DOHH2 (cell line): ENCODE results near the gene NR4A2.

ENCODE experiments used
- H3F3A ChIP-seq: fragments of 200-600 bp; sonication (generic), shearing (Covaris generic); 2 replicates; pipeline ENCODE4 v1.6.0; 2016; ENCODE audit warnings: antibody characterized with exemption, mild to moderate bottlenecking; ENCODE audit not compliant: control insufficient read depth, insufficient read depth
- H3K27ac ChIP-seq: fragments of 200-600 bp; sonication (generic); 2 replicates; pipeline ENCODE4 v1.5.1; 2014; ENCODE audit warnings: low read depth, mild to moderate bottlenecking, low read length, moderate library complexity
- H3K27me3 ChIP-seq: fragments of 200-600 bp; sonication (generic); 2 replicates; pipeline ENCODE4 v1.6.1; 2014; ENCODE audit warnings: mild to moderate bottlenecking, low read length, mixed read lengths; ENCODE audit not compliant: control insufficient read depth
- H3K36me3 ChIP-seq: fragments of 200-600 bp; sonication (generic); 2 replicates; pipeline ENCODE4 v1.6.1; 2014; ENCODE audit warnings: mild to moderate bottlenecking, low read length, moderate library complexity, mixed read lengths; ENCODE audit not compliant: control insufficient read depth
- H3K4me1 ChIP-seq: fragments of 200-600 bp; sonication (generic); 2 replicates; pipeline ENCODE4 v1.6.1; 2014; ENCODE audit warnings: mild to moderate bottlenecking, low read length, mixed read lengths; ENCODE audit not compliant: control insufficient read depth
- H3K4me2 ChIP-seq: fragments of 200-600 bp; sonication (generic); 2 replicates; pipeline ENCODE4 v1.6.0; 2014; ENCODE audit warnings: mild to moderate bottlenecking, low read length, moderate library complexity
- H3K4me3 ChIP-seq: fragments of 200-600 bp; sonication (generic); 2 replicates; pipeline ENCODE4 v1.5.1; 2014; ENCODE audit warnings: mild to moderate bottlenecking, low read length, mixed read lengths
- H3K79me2 ChIP-seq: fragments of 200-600 bp; sonication (generic); 2 replicates; pipeline ENCODE4 v1.6.1; 2014; ENCODE audit warnings: mild to moderate bottlenecking, low read length, mixed read lengths; ENCODE audit not compliant: control insufficient read depth
- H3K9me2 ChIP-seq: fragments of 200-600 bp; sonication (generic); replicated peaks from 2 replicates; pipeline ENCODE4 v1.6.1; 2014; ENCODE audit warnings: mild to moderate bottlenecking, low read length, mixed read lengths; ENCODE audit not compliant: control insufficient read depth
- H3K9me3 ChIP-seq: fragments of 200-600 bp; sonication (generic); 2 replicates; pipeline ENCODE4 v1.6.1; 2014; ENCODE audit warnings: antibody characterized with exemption, low read length, mixed read lengths; ENCODE audit not compliant: control insufficient read depth, insufficient read depth
- H4K20me1 ChIP-seq: fragments of 200-600 bp; sonication (generic); 2 replicates; pipeline ENCODE4 v1.6.0; 2014; ENCODE audit warnings: low read depth, mild to moderate bottlenecking, antibody characterized with exemption, low read length, moderate library complexity; ENCODE audit not compliant: control insufficient read depth, insufficient read depth
- EZH2phosphoT487 ChIP-seq: fragments of 200-600 bp; sonication (generic); IDR thresholded peaks from 2 replicates; pipeline ENCODE4 v1.6.1; 2017; ENCODE audit warnings: borderline replicate concordance, mild to moderate bottlenecking, antibody characterized with exemption, low read length, moderate library complexity, mixed read lengths
- TF ChIP-seq, protein P1 (sequence below): fragments of 200-600 bp; sonication (generic); IDR thresholded peaks from one replicate; pipeline ENCODE4 v1.5.1; 2014; ENCODE audit warnings: antibody characterized with exemption, mild to moderate bottlenecking, low read depth, low read length; ENCODE audit not compliant: poor library complexity, severe bottlenecking

The NR4A2 gene

DNA sequence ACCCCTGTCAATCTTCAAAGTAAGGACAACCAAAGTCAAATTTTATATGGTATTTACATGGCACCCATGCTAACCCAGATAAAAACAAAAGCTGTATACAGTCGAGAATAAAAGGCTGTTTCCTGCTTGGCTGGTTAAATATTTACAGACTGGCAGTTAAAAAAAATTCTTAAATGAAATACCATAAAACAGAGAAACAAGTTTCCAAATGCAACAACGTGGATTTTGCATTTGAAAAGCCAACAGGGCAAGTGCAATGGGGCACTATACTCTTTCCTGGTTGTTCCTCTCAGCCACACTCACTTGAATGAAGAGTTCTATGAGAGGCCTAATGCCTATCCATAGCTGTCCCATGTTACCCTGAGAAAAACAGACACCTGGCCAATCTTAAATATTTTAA, 6.1 kb upstream of the NR4A2 start:
- Histone ChIP-seq H4K20me1 (no peaks in the 10 kb centered on the region), H3K9me2 (no peaks in the 10 kb centered on the region), H3K27ac (no peak overlapping the region), H3K4me1 (peaks cover 34% of the 10 kb centered on the region), H3K79me2 (no peaks in the 10 kb centered on the region), H3K9me3 (no peaks in the 10 kb centered on the region), H3K4me2 (no peak overlapping the region), H3K36me3 (no peaks in the 10 kb centered on the region), H3F3A (peaks cover 22% of the 10 kb centered on the region), H3K27me3 (peaks cover 40% of the 10 kb centered on the region), H3K4me3 (no peak overlapping the region)
- TF ChIP-seq, protein P1, sequence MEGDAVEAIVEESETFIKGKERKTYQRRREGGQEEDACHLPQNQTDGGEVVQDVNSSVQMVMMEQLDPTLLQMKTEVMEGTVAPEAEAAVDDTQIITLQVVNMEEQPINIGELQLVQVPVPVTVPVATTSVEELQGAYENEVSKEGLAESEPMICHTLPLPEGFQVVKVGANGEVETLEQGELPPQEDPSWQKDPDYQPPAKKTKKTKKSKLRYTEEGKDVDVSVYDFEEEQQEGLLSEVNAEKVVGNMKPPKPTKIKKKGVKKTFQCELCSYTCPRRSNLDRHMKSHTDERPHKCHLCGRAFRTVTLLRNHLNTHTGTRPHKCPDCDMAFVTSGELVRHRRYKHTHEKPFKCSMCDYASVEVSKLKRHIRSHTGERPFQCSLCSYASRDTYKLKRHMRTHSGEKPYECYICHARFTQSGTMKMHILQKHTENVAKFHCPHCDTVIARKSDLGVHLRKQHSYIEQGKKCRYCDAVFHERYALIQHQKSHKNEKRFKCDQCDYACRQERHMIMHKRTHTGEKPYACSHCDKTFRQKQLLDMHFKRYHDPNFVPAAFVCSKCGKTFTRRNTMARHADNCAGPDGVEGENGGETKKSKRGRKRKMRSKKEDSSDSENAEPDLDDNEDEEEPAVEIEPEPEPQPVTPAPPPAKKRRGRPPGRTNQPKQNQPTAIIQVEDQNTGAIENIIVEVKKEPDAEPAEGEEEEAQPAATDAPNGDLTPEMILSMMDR: no peak
- TF ChIP-seq EZH2phosphoT487: no peak

DNA sequence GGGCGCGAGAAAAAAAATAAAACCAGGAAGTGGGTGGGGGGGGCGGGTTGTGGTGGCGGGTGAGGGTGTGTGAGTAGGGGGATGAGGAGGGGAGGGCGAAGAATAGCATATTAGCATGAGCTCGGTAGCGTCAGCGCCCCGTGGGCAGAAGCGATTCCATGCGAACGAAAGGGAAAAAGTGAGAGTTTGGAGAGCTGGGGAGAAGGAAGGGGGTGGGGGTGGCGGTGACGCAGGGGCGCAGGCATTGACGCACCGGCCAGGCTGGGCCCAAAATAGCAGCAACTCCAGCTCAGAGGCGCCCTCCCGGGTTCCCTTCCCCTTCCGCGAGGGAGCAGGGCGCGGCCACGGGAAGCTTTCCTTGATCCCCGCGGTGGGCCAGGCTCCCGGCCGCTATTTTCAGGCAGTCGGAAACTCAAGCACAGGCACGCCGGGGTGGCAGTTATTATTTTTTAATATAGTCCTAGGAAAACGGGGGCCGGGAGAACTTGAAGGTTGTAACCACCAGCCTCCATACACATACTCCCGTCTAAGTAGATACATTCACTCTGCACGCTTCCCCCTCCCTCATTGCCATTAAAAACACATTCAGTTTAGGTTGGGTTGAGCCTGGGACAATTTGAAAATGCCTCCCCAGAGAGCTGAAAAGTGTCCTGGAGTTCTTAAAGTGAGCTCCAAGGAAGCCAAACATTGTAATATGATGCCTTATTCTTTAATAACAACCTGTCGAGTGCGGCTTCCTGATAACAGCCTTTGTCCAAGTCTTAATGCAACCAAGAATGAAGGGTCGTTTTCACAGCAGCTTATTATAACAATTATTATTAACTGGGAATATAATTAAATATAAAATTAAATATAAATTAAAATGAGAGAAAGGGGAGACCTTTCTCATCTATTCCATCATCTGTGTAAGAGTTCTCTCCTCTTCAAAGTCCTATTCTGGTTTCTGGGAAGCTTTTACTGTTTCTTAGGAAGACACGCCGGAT, 2.3 kb upstream of the NR4A2 start:
- no peaks in the 10 kb centered on the region for H3K9me2 ChIP-seq
- no peaks in the 10 kb centered on the region for H3K36me3 ChIP-seq
- TF ChIP-seq, protein P1: no peak
- no peak for TF ChIP-seq EZH2phosphoT487
- H3K27ac ChIP-seq: no peak overlapping the region
- H4K20me1 ChIP-seq: no peaks in the 10 kb centered on the region
- peak overlapping the region; percentile 98 for H3K4me2 ChIP-seq
- peak overlapping the region; percentile 80 for H3K4me3 ChIP-seq
- peaks cover 50% of the 10 kb centered on the region for H3K27me3 ChIP-seq
- H3K79me2 ChIP-seq: no peaks in the 10 kb centered on the region
- peaks cover 29% of the 10 kb centered on the region for H3K4me1 ChIP-seq
- H3F3A ChIP-seq: peaks cover 8% of the 10 kb centered on the region
- no peaks in the 10 kb centered on the region for H3K9me3 ChIP-seq

DNA sequence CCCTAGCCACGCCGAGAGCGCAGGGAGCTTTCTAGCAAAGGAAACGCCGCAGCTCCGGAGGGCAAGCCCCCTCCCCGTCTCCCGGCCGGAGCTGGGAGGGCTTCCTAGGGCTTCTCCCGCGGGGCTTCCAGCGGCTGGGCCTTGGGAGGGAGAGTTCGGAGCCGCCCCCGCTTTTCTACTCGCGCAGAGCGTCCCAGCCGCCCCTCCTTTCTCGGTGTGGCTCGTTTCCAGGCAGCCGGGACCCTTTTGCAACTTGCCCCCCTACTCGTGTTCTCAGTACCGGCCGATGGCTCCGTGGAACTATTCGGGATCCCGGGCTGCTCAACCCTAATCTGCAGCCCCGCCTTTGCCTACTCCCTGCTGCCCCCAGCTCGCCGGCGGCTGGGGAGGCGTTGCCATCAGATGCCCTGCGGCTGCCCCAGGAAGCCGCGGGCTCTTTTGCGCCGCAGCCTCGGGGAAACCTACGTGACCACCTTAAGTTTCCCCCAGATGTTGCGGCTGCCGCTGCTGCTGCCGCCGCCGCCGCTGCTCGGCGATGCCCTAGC, 1.5 kb upstream of the NR4A2 start:
- no peak overlapping the region for H3K27ac ChIP-seq
- TF ChIP-seq, protein P1: no peak
- TF ChIP-seq EZH2phosphoT487: 0 out of 2 replicates have a peak, but pooled peaks have one; percentile 82
- no peaks in the 10 kb centered on the region for H3K9me2 ChIP-seq
- peak overlapping the region; percentile 80 for H3K4me3 ChIP-seq
- peaks cover 52% of the 10 kb centered on the region for H3K27me3 ChIP-seq
- H4K20me1 ChIP-seq: no peaks in the 10 kb centered on the region
- H3F3A ChIP-seq: peaks cover 8% of the 10 kb centered on the region
- no peaks in the 10 kb centered on the region for H3K9me3 ChIP-seq
- H3K79me2 ChIP-seq: no peaks in the 10 kb centered on the region
- no peaks in the 10 kb centered on the region for H3K36me3 ChIP-seq
- peak overlapping the region; percentile 98 for H3K4me2 ChIP-seq
- peaks cover 29% of the 10 kb centered on the region for H3K4me1 ChIP-seq
